ENCODE measurements around the gene THSD7B.

- TF ChIP-seq POLR2A (IDR thresholded peaks at IDR 0.05; ENCODE audit: low read length) (no peak), GATA1 (IDR thresholded peaks at IDR 0.05; ENCODE audit: low read depth, low read length) (no peak)
Observed at GRCh38 chr2:137689549-137689948, 924.2 kb downstream of the THSD7B start.

All from erythroblast (primary cell).